Tibial nerve (tissue), 3 donors: ENCODE data around the gene TECPR1.

ENCODE experiments used
- CTCF ChIP-seq, 5 experiments: fragments of 200-600 bp in 3 of 5; fragments of 450-650 bp in 2 of 5; sonication (generic) in 3 of 5; IDR thresholded peaks; one replicate each; pipeline ENCODE4 v1.5.1; 2016 to 2019; ENCODE audit warnings: antibody characterized with exemption in 5 of 5, mild to moderate bottlenecking in 3 of 5, moderate library complexity in 2 of 5
- POLR2A ChIP-seq, 2 donors: fragments of 450-650 bp; IDR thresholded peaks; one replicate each; pipeline ENCODE4 v1.6.1; 2017; ENCODE audit warnings: antibody characterized with exemption in 2 of 2, mild to moderate bottlenecking in 2 of 2, moderate library complexity in 2 of 2

DNA sequence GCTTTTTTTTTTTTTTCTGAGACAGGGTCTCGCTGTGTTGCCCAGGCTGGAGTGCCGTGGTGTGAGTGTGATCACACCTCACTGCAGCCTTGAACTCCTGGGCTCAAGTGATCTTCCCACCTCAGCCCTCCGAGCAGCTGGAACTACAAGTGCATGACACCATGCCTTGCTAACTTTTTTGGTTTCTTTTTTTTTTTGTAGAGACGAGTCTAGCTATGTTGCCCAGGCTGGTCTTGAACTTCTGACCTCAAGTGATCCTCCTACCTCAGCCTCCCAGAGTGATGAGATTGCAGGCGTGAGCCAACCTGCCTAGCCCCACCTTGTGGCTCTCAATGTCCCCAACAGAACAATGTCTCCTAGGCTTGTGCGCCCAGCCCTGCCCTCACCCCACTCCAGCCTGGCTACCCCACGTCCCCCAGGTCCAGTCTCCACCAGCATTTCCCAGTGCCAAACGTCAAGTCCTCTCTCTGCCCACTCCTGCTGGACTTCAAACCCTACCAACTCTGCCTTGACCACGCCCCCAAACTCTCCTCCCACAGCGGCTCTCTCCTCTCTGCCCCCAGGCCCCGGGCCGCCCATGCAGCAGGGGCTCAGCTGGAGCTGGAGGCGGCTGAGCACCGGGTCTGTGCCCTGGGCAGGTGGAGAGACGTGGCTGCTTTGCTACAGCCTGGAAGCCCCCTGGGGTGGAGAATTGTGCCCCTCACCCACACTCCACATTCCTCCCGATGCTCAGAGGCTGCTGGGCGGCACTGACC, 21.9 kb downstream of the TECPR1 start:
- TF ChIP-seq CTCF (IDR thresholded peaks at IDR 0.05) (no peak), POLR2A (IDR thresholded peaks at IDR 0.05) (no peak)
